GM23338 (cell line): ENCODE results near the gene NDUFB6. TPM values are rescaled to one million over a fixed set of nuclear protein-coding genes. Genes with fewer than 3 reads are reported as not detected.

Experiments used
- ATAC-seq: fragments of 200-7000 bp; cut with Tn5 transposase; 3 replicates; pipeline ENCODE4 v1.9.1; 2020
- DNase-seq: peaks from one replicate; pipeline ENCODE4 v3.0.0-alpha.2; 2015; ENCODE audit warnings: low spot score
- H2AFZ ChIP-seq: fragments of 200-600 bp; sonication (generic); 2 replicates; pipeline ENCODE4 v1.8.0; 2016; ENCODE audit warnings: antibody characterized with exemption, mild to moderate bottlenecking, moderate library complexity
- H3F3A ChIP-seq: fragments of 200-600 bp; sonication (generic); replicated peaks from 2 replicates; pipeline ENCODE4 v1.8.0; 2017; ENCODE audit warnings: antibody characterized with exemption, mixed run types, low read depth
- H3K27ac ChIP-seq: fragments of 200-600 bp; sonication (generic); 2 replicates; pipeline ENCODE4 v1.6.1; 2016; ENCODE audit warnings: low read depth
- H3K27me3 ChIP-seq: fragments of 200-600 bp; sonication (generic); 2 replicates; pipeline ENCODE4 v1.8.0; 2016; ENCODE audit warnings: mild to moderate bottlenecking, mixed run types, moderate library complexity; ENCODE audit not compliant: insufficient read depth
- H3K36me3 ChIP-seq: fragments of 200-600 bp; sonication (generic); 2 replicates; pipeline ENCODE4 v1.8.0; 2016; ENCODE audit warnings: mild to moderate bottlenecking; ENCODE audit not compliant: insufficient read depth
- H3K4me1 ChIP-seq: fragments of 200-600 bp; sonication (generic); 2 replicates; pipeline ENCODE4 v1.8.0; 2016; ENCODE audit warnings: mild to moderate bottlenecking, moderate library complexity; ENCODE audit not compliant: insufficient read depth
- H3K4me2 ChIP-seq: fragments of 200-600 bp; sonication (generic); 2 replicates; pipeline ENCODE4 v1.7.1; 2017; ENCODE audit warnings: mixed run types
- H3K4me3 ChIP-seq: fragments of 200-600 bp; sonication (generic); 2 replicates; pipeline ENCODE4 v1.6.1; 2016; ENCODE audit warnings: mixed run types
- H3K79me2 ChIP-seq: fragments of 200-600 bp; sonication (generic); replicated peaks from 2 replicates; pipeline ENCODE4 v1.8.0; 2017; ENCODE audit warnings: mild to moderate bottlenecking; ENCODE audit not compliant: insufficient read depth
- H3K9me2 ChIP-seq: fragments of 200-600 bp; sonication (generic); 2 replicates; pipeline ENCODE4 v1.8.0; 2017; ENCODE audit not compliant: insufficient read depth
- H4K20me1 ChIP-seq: fragments of 200-600 bp; sonication (generic); replicated peaks from 2 replicates; pipeline ENCODE4 v1.8.0; 2017; ENCODE audit warnings: mild to moderate bottlenecking; ENCODE audit not compliant: insufficient read depth
- H3K27ac Mint-ChIP-seq: 2 replicates; pipeline ENCODE4 v1.8.0; 2020; ENCODE audit warnings: inconsistent platforms, mild to moderate bottlenecking, moderate library complexity, mixed read lengths
- H3K27me3 Mint-ChIP-seq: 3 replicates; pipeline ENCODE4 v1.8.0; 2022; ENCODE audit warnings: low read depth, mild to moderate bottlenecking, moderate library complexity, mixed read lengths, inconsistent platforms; ENCODE audit not compliant: insufficient read depth, poor library complexity
- H3K36me3 Mint-ChIP-seq: 3 replicates; pipeline ENCODE4 v1.8.0; 2021; ENCODE audit warnings: low read depth, mild to moderate bottlenecking, inconsistent platforms, moderate library complexity, mixed read lengths
- H3K4me1 Mint-ChIP-seq: 3 replicates; pipeline ENCODE4 v1.8.0; 2020; ENCODE audit warnings: mild to moderate bottlenecking, inconsistent platforms, mixed read lengths
- H3K4me3 Mint-ChIP-seq: 3 replicates; pipeline ENCODE4 v1.8.0; 2021; ENCODE audit warnings: moderate library complexity, mild to moderate bottlenecking, inconsistent platforms, mixed read lengths
- H3K9me3 Mint-ChIP-seq: 3 replicates; pipeline ENCODE4 v1.8.0; 2020; ENCODE audit warnings: moderate library complexity, mild to moderate bottlenecking, inconsistent platforms, mixed read lengths
- CREB1 ChIP-seq: fragments of 250-450 bp; sonication (Bioruptor Pico); IDR thresholded peaks from 2 replicates; pipeline ENCODE4 v1.5.0; 2020; ENCODE audit warnings: low read depth, mild to moderate bottlenecking, moderate library complexity
- CTCF ChIP-seq, 2 experiments: fragments of 200-600 bp in 1 of 2; sonication (generic) in 1 of 2; conservative IDR thresholded peaks; 2 replicates each; pipeline versions ENCODE4 v1.5.1 to v1.6.1; 2016 to 2017; ENCODE audit warnings: antibody characterized with exemption in 2 of 2, low read depth in 2 of 2, mild to moderate bottlenecking in 2 of 2, moderate library complexity in 1 of 2
- ETS1 ChIP-seq: IDR thresholded peaks from 2 replicates; pipeline ENCODE4 v1.6.1; 2016; ENCODE audit warnings: antibody characterized with exemption
- EZH2phosphoT487 ChIP-seq: fragments of 200-600 bp; sonication (generic); IDR thresholded peaks from one replicate; pipeline ENCODE4 v1.8.1; 2018; ENCODE audit warnings: antibody characterized with exemption; ENCODE audit not compliant: unreplicated experiment
- NANOG ChIP-seq: IDR thresholded peaks from 2 replicates; pipeline ENCODE4 v1.6.1; 2016; ENCODE audit warnings: antibody characterized with exemption, borderline replicate concordance
- POLR2AphosphoS5 ChIP-seq: IDR thresholded peaks from 2 replicates; pipeline ENCODE4 v1.6.1; 2016; ENCODE audit warnings: antibody characterized with exemption, low read depth
- REST ChIP-seq: IDR thresholded peaks from one replicate; pipeline ENCODE4 v1.6.1; 2018; ENCODE audit warnings: antibody characterized with exemption; ENCODE audit not compliant: unreplicated experiment
- ZNF462 ChIP-seq: fragments of 250-450 bp; sonication (Bioruptor Pico); IDR thresholded peaks from 2 replicates; pipeline ENCODE4 v1.5.0; 2020; ENCODE audit warnings: mild to moderate bottlenecking, moderate library complexity
- polyA plus RNA-seq: library from polyadenylated mRNA; unstranded; fragments of >200 nt; fragmentation: Nextera tagmentation; extraction: Ambion mirVana; gene quantifications from 2 replicates; pipeline ENCODE4 v1.2.1, GENCODE V29; 2016
- total RNA-seq: library from RNA; depleted of rRNA; stranded (reverse); fragments of >200 nt; shearing (Covaris generic); gene quantifications from 2 replicates; pipeline ENCODE4 v1.2.3, GENCODE V29; 2014

The NDUFB6 gene
- total and polyA plus RNA-seq, 2 experiments from 2014 or later, result 56.5 to 231 TPM

GRCh38 chr9:32533336-32533735, 39.6 kb downstream of the NDUFB6 start (continued):
- TF ChIP-seq ZNF462 (CRISPR knock-in tag) (no peak), NANOG (no peak), REST (no peak), EZH2phosphoT487 (no peak), CREB1 (CRISPR knock-in tag) (no peak), POLR2AphosphoS5 (no peak)

GRCh38 chr9:32526707-32527048, 46.3 kb downstream of the NDUFB6 start:
- peaks cover 11% of the 10 kb centered on the region; the same call in 2 of the 3 replicates for H3K9me3 Mint-ChIP-seq
- H3K36me3 Mint-ChIP-seq, result peaks cover 25% of the 10 kb centered on the region
- Histone ChIP-seq H3K79me2 (peaks cover 26% of the 10 kb centered on the region), H3F3A (no peaks in the 10 kb centered on the region), H4K20me1 (no peaks in the 10 kb centered on the region), H3K4me1 (peaks cover 13% of the 10 kb centered on the region), H3K4me2 (peak overlapping the region; percentile 88), H3K4me3 (peak overlapping the region; percentile 88), H3K27ac (peak overlapping the region; percentile 90; the same call in 1 of the 2 replicates), H3K36me3 (no peaks in the 10 kb centered on the region), H3K9me2 (no peaks in the 10 kb centered on the region), H2AFZ (no peak overlapping the region), H3K27me3 (no peaks in the 10 kb centered on the region)
- H3K27ac Mint-ChIP-seq, result no peak overlapping the region; the same call in 1 of the 2 replicates
- peaks cover 7% of the 10 kb centered on the region for H3K27me3 Mint-ChIP-seq
- no peak for ATAC-seq
- peaks cover 18% of the 10 kb centered on the region for H3K4me1 Mint-ChIP-seq
- peak overlapping the region; percentile 89 for H3K4me3 Mint-ChIP-seq
- no peak for DNase-seq
- TF ChIP-seq ETS1 (no peak), CTCF (conservative IDR thresholded peaks at IDR 0.05; ENCODE audit: low read depth in 2 of 2) (0 out of 4 replicates have a peak, but pooled peaks of 1 of the 2 experiments have one; percentile 3)
